HG02588 (cell line): ENCODE data around the gene C2orf92.
"Not testable (repeated sequence)": the region's sequence is repeated elsewhere in the genome, so short reads cannot be mapped to it uniquely, and the experiment has no call there.

ENCODE experiments used
- ATAC-seq: cut with Tn5 transposase; IDR thresholded peaks from one replicate; pipeline ENCODE4 v1.9.1; 2021; ENCODE audit warnings: mild to moderate bottlenecking, moderate library complexity; ENCODE audit not compliant: unreplicated experiment

Gene C2orf92

GRCh38 chr2:97669448-97669847, at the start of gene C2orf92:
Gene C2orf92 (plus strand): TSS chr2:97669713. CDS start chr2:97669789, 76 bp downstream.
- ATAC-seq: no peak

GRCh38 chr2:97620492-97620891, 49.0 kb upstream of the C2orf92 start:
- ATAC-seq: not testable (repeated sequence)

GRCh38 chr2:97622976-97623375, 46.5 kb upstream of the C2orf92 start:
- ATAC-seq: not testable (repeated sequence)

- ATAC-seq: not testable (repeated sequence)
These were observed 44.0 kb upstream of the C2orf92 start for GRCh38 chr2:97625354-97626048.

GRCh38 chr2:97626049-97626430, 43.5 kb upstream of the C2orf92 start:
- not testable (repeated sequence) for ATAC-seq

- ATAC-seq: no peak
These were observed 25.3 kb upstream of the C2orf92 start for GRCh38 chr2:97644023-97644717.

- peak; percentile 22 for ATAC-seq
These were observed 24.3 kb upstream of the C2orf92 start for GRCh38 chr2:97645112-97645694.

- ATAC-seq: peak; percentile 93
These were observed 23.6 kb upstream of the C2orf92 start, which contains the start of gene COX5B for GRCh38 chr2:97645695-97646629. Gene COX5B (plus strand): TSS chr2:97646062. CDS start chr2:97646087, 25 bp downstream.

GRCh38 chr2:97646977-97647376, 22.5 kb upstream of the C2orf92 start:
- ATAC-seq: no peak

- ATAC-seq: no peak
These were observed 18.4 kb upstream of the C2orf92 start for GRCh38 chr2:97651114-97651513.

GRCh38 chr2:97653473-97653872, 16.0 kb upstream of the C2orf92 start:
- ATAC-seq: no peak

- ATAC-seq: no peak
These were observed 15.6 kb upstream of the C2orf92 start for GRCh38 chr2:97653874-97654273.

GRCh38 chr2:97654309-97654708, 15.2 kb upstream of the C2orf92 start:
- no peak for ATAC-seq

GRCh38 chr2:97654791-97655190, 14.7 kb upstream of the C2orf92 start:
- no peak for ATAC-seq

- ATAC-seq: no peak
These were observed 13.3 kb upstream of the C2orf92 start for GRCh38 chr2:97656129-97656755.

GRCh38 chr2:97656905-97657587, 12.5 kb upstream of the C2orf92 start:
- no peak for ATAC-seq

GRCh38 chr2:97657986-97658690, 11.4 kb upstream of the C2orf92 start:
- ATAC-seq: no peak

GRCh38 chr2:97658691-97659157, 10.8 kb upstream of the C2orf92 start:
- no peak for ATAC-seq
